H9 (cell line): ENCODE data around the gene PWWP2B. TPM values are rescaled to one million over a fixed set of nuclear protein-coding genes. Genes with fewer than 3 reads are reported as not detected.
A peak's percentile ranks its signal among the peaks of the same experiment; 100 is the strongest.

Experiments
- DNase-seq: peaks from one replicate; pipeline ENCODE4 v3.0.0-alpha.2; 2017
- H2AFZ ChIP-seq: one replicate; pipeline ENCODE4 v1.6.1; 2013; ENCODE audit warnings: mild to moderate bottlenecking, low read length, control low read depth, moderate library complexity
- H2AK5ac ChIP-seq: 2 replicates; pipeline ENCODE4 v1.6.1; 2013; ENCODE audit warnings: low read length, control low read depth, mixed read lengths; ENCODE audit not compliant: insufficient read length
- H2BK120ac ChIP-seq: one replicate; pipeline ENCODE4 v1.6.1; 2013; ENCODE audit warnings: low read depth, mild to moderate bottlenecking, low read length, control low read depth, inconsistent platforms; ENCODE audit not compliant: poor library complexity, severe bottlenecking
- H2BK12ac ChIP-seq: 2 replicates; pipeline ENCODE4 v1.6.1; 2013; ENCODE audit warnings: low read length, control low read depth, mixed read lengths, low read depth; ENCODE audit not compliant: insufficient read length
- H2BK15ac ChIP-seq: 2 replicates; pipeline ENCODE4 v1.6.1; 2013; ENCODE audit warnings: low read depth, low read length, control low read depth
- H2BK20ac ChIP-seq: one replicate; pipeline ENCODE4 v1.6.1; 2013; ENCODE audit warnings: low read depth, mild to moderate bottlenecking, low read length, control low read depth, inconsistent platforms; ENCODE audit not compliant: poor library complexity, severe bottlenecking
- H2BK5ac ChIP-seq: 2 replicates; pipeline ENCODE4 v1.6.1; 2013; ENCODE audit warnings: low read length, control low read depth, mixed read lengths; ENCODE audit not compliant: insufficient read length
- H3K14ac ChIP-seq: 2 replicates; pipeline ENCODE4 v1.6.1; 2013; ENCODE audit warnings: low read length, control low read depth; ENCODE audit not compliant: insufficient read depth
- H3K18ac ChIP-seq: 2 replicates; pipeline ENCODE4 v1.6.1; 2013; ENCODE audit warnings: low read depth, mild to moderate bottlenecking, mixed read lengths, low read length, control low read depth; ENCODE audit not compliant: insufficient read length
- H3K23ac ChIP-seq: 2 replicates; pipeline ENCODE4 v1.6.1; 2013; ENCODE audit warnings: low read length, control low read depth, mixed read lengths, low read depth; ENCODE audit not compliant: insufficient read length
- H3K23me2 ChIP-seq: 2 replicates; pipeline ENCODE4 v1.6.1; 2013; ENCODE audit warnings: low read depth, mild to moderate bottlenecking, mixed read lengths, low read length, control low read depth; ENCODE audit not compliant: insufficient read length, poor library complexity, severe bottlenecking
- H3K27ac ChIP-seq: 2 replicates; pipeline ENCODE4 v1.5.1; 2013; ENCODE audit warnings: low read length, control low read depth, mixed read lengths, low read depth; ENCODE audit not compliant: insufficient read length
- H3K27me3 ChIP-seq: 2 replicates; pipeline ENCODE4 v1.6.1; 2013; ENCODE audit warnings: low read length, control low read depth, inconsistent platforms; ENCODE audit not compliant: insufficient read depth
- H3K4ac ChIP-seq: 2 replicates; pipeline ENCODE4 v1.6.1; 2013; ENCODE audit warnings: low read depth, mild to moderate bottlenecking, control low read depth, inconsistent platforms, low read length, moderate library complexity
- H3K4me1 ChIP-seq: 2 replicates; pipeline ENCODE4 v1.6.1; 2013; ENCODE audit warnings: low read length, control low read depth, inconsistent platforms; ENCODE audit not compliant: insufficient read depth
- H3K4me2 ChIP-seq: 2 replicates; pipeline ENCODE4 v1.6.1; 2013; ENCODE audit warnings: low read length, control low read depth, mixed read lengths; ENCODE audit not compliant: insufficient read length, insufficient read depth
- H3K56ac ChIP-seq: 2 replicates; pipeline ENCODE4 v1.6.1; 2013; ENCODE audit warnings: low read depth, mild to moderate bottlenecking, mixed read lengths, low read length, control low read depth; ENCODE audit not compliant: insufficient read length
- H3K79me1 ChIP-seq: 2 replicates; pipeline ENCODE4 v1.6.1; 2013; ENCODE audit warnings: low read depth, mild to moderate bottlenecking, moderate library complexity, low read length, control low read depth, inconsistent platforms; ENCODE audit not compliant: insufficient read depth, poor library complexity, severe bottlenecking
- H3K79me2 ChIP-seq: 2 replicates; pipeline ENCODE4 v1.6.1; 2013; ENCODE audit warnings: low read length, control low read depth, inconsistent platforms; ENCODE audit not compliant: insufficient read depth
- H3K9ac ChIP-seq: 2 replicates; pipeline ENCODE4 v1.6.1; 2013; ENCODE audit warnings: low read length, control low read depth, mixed read lengths; ENCODE audit not compliant: insufficient read length; ENCODE audit errors: extremely low read depth
- H3K9me3 ChIP-seq: one replicate; pipeline ENCODE4 v1.6.1; 2013; ENCODE audit warnings: low read depth, low read length, inconsistent platforms; ENCODE audit not compliant: control insufficient read depth
- H3T11ph ChIP-seq: one replicate; pipeline ENCODE4 v1.6.1; 2013; ENCODE audit warnings: mild to moderate bottlenecking, low read length, control low read depth, inconsistent platforms
- H4K20me1 ChIP-seq: one replicate; pipeline ENCODE4 v1.6.1; 2013; ENCODE audit not compliant: control insufficient read depth, insufficient read length, insufficient read depth
- H4K5ac ChIP-seq: 2 replicates; pipeline ENCODE4 v1.6.1; 2013; ENCODE audit warnings: low read depth, mild to moderate bottlenecking, mixed read lengths, low read length, control low read depth; ENCODE audit not compliant: insufficient read length
- H4K8ac ChIP-seq: replicated peaks from 2 replicates; pipeline ENCODE4 v1.6.1; 2013; ENCODE audit warnings: low read length, control low read depth, mixed read lengths, low read depth; ENCODE audit not compliant: insufficient read length
- H4K91ac ChIP-seq: 2 replicates; pipeline ENCODE4 v1.6.1; 2013; ENCODE audit warnings: low read depth, mild to moderate bottlenecking, moderate library complexity, mixed read lengths, low read length, control low read depth; ENCODE audit not compliant: insufficient read length
- H3K27ac Mint-ChIP-seq, 3 experiments: 2 replicates in 2 of 3; 3 replicates in 1 of 3; pipeline ENCODE4 v1.8.0; 2020 to 2021; ENCODE audit warnings: mixed read lengths in 3 of 3, mild to moderate bottlenecking in 1 of 3, moderate library complexity in 1 of 3
- H3K27me3 Mint-ChIP-seq: 2 replicates; pipeline ENCODE4 v1.8.0; 2021; ENCODE audit warnings: low read depth, mild to moderate bottlenecking, moderate library complexity, mixed read lengths
- H3K36me3 Mint-ChIP-seq, 3 experiments: 2 replicates in 2 of 3; 3 replicates in 1 of 3; pipeline ENCODE4 v1.8.0; 2020 to 2021; ENCODE audit warnings: low read depth in 3 of 3, mixed read lengths in 3 of 3; ENCODE audit not compliant: insufficient read depth in 1 of 3
- H3K4me1 Mint-ChIP-seq, 2 experiments: 2 replicates each; pipeline ENCODE4 v1.8.0; 2020; ENCODE audit warnings: mixed read lengths in 2 of 2
- H3K4me3 Mint-ChIP-seq, 2 experiments: 2 replicates in 1 of 2; 3 replicates in 1 of 2; pipeline ENCODE4 v1.8.0; 2020 to 2021; ENCODE audit warnings: mild to moderate bottlenecking in 2 of 2, mixed read lengths in 2 of 2, moderate library complexity in 1 of 2
- H3K9me3 Mint-ChIP-seq, 2 experiments: 2 replicates in 1 of 2; 3 replicates in 1 of 2; pipeline ENCODE4 v1.8.0; 2020; ENCODE audit warnings: mild to moderate bottlenecking in 2 of 2, mixed read lengths in 2 of 2, moderate library complexity in 1 of 2
- CTCF ChIP-seq: fragments of 200-600 bp; sonication (generic); conservative IDR thresholded peaks from 3 replicates; pipeline ENCODE4 v1.8.0; 2021; ENCODE audit warnings: antibody characterized with exemption, mild to moderate bottlenecking
- WGBS: extraction: QIAGEN DNeasy Blood & Tissue Kit; methylation state at CpG from one replicate; pipeline ENCODE4 v1.1.7; 2013; ENCODE audit warnings: missing lambda C conversion rate, low lambda C conversion rate, mixed read lengths; ENCODE audit not compliant: insufficient read length; ENCODE audit errors: extremely low coverage; 5-methylcytosine and 5-hydroxymethylcytosine counted together
- total RNA-seq: library from RNA; stranded (reverse); gene quantifications from 2 replicates; pipeline ENCODE4 v1.2.1, GENCODE V29; 2021

Gene PWWP2B
- total RNA-seq, 1 experiment from 2014 or later = 10.0 TPM

GRCh38 chr10:132384618-132385388 lies 12.2 kb upstream of the PWWP2B start:
- Histone ChIP-seq H3K79me2 (no peaks in the 10 kb centered on the region), H4K8ac (no peak overlapping the region), H3K4me1 (no peaks in the 10 kb centered on the region), H2BK5ac (no peak overlapping the region), H3K9me3 (no peaks in the 10 kb centered on the region), H3K9ac (no peak overlapping the region), H2BK120ac (no peak overlapping the region), H3K23me2 (no peaks in the 10 kb centered on the region), H3K27ac (no peak overlapping the region), H2BK20ac (no peak overlapping the region), H2AK5ac (no peak overlapping the region), H2BK15ac (no peak overlapping the region), H3K79me1 (no peaks in the 10 kb centered on the region), H4K91ac (no peak overlapping the region), H4K20me1 (no peaks in the 10 kb centered on the region), H3K23ac (no peak overlapping the region), H4K5ac (no peak overlapping the region), H3K56ac (no peak overlapping the region), H2AFZ (no peak overlapping the region), H3K27me3 (no peaks in the 10 kb centered on the region), H3K4me2 (no peak overlapping the region), H3K4ac (no peak overlapping the region), H3T11ph (no peak overlapping the region), H3K18ac (no peak overlapping the region), H2BK12ac (no peak overlapping the region), H3K14ac (no peak overlapping the region)
- no peaks in the 10 kb centered on the region for H3K36me3 Mint-ChIP-seq
- DNase-seq = no peak
- H3K27me3 Mint-ChIP-seq = peaks cover 5% of the 10 kb centered on the region
- H3K4me3 Mint-ChIP-seq = no peak overlapping the region
- peak overlapping the region in 1 of 3 experiments; percentile 44; a peak in 1 of 7 replicates for H3K27ac Mint-ChIP-seq
- H3K4me1 Mint-ChIP-seq = peaks cover 10 to 11% of the 10 kb centered on the region in 2 experiments
- no CpG with 5 or more reads among the region's 20 CpGs for WGBS
- no peak for TF ChIP-seq CTCF
- H3K9me3 Mint-ChIP-seq = no peaks in the 10 kb centered on the region
